ENCODE data around the gene CDH15.

The CDH15 gene

GRCh38 chr16:89174877-89175276 is 3.3 kb downstream of the CDH15 start:
- Histone ChIP-seq H3K4me3 (no peak overlapping the region), H3K27ac (no peak overlapping the region)
- no peak for DNase-seq (ENCODE audit: low spot score)
- TF ChIP-seq CTCF (IDR thresholded peaks at IDR 0.05) = no peak

GRCh38 chr16:89175280-89176146 is 4.0 kb downstream of the CDH15 start:
- no peak for DNase-seq (ENCODE audit: low spot score)
- Histone ChIP-seq H3K4me3 (no peak overlapping the region), H3K27ac (no peak overlapping the region)
- no peak for TF ChIP-seq CTCF (IDR thresholded peaks at IDR 0.05)

GRCh38 chr16:89176147-89176690 is 4.7 kb downstream of the CDH15 start:
- no peak for DNase-seq (ENCODE audit: low spot score)
- H3K4me3 ChIP-seq = no peak overlapping the region
- no peak for TF ChIP-seq CTCF (IDR thresholded peaks at IDR 0.05)
- no peak overlapping the region for H3K27ac ChIP-seq

GRCh38 chr16:89176717-89177116 is 5.2 kb downstream of the CDH15 start:
- H3K4me3 ChIP-seq = no peak overlapping the region
- no peak overlapping the region for H3K27ac ChIP-seq
- TF ChIP-seq CTCF (IDR thresholded peaks at IDR 0.05) = no peak
- no peak for DNase-seq (ENCODE audit: low spot score)

GRCh38 chr16:89177501-89177900 is 6.0 kb downstream of the CDH15 start:
- H3K4me3 ChIP-seq = no peak overlapping the region
- DNase-seq (ENCODE audit: low spot score) = no peak
- no peak for TF ChIP-seq CTCF (IDR thresholded peaks at IDR 0.05)
- no peak overlapping the region for H3K27ac ChIP-seq

GRCh38 chr16:89178453-89179147 is 7.1 kb downstream of the CDH15 start:
- Histone ChIP-seq H3K4me3 (no peak overlapping the region), H3K27ac (no peak overlapping the region)
- no peak for TF ChIP-seq CTCF (IDR thresholded peaks at IDR 0.05)
- DNase-seq (ENCODE audit: low spot score) = no peak
